AG09309 (cell line): ENCODE results near the gene SNX21.

ENCODE experiments used
- DNase-seq: peaks from one replicate; pipeline ENCODE4 v3.0.0-alpha.2; 2010; ENCODE audit warnings: low read depth
- H3K4me3 ChIP-seq: 2 replicates; pipeline ENCODE4 v1.5.1; 2011; ENCODE audit warnings: mild to moderate bottlenecking, low read depth, low read length, moderate library complexity; ENCODE audit not compliant: control insufficient read depth
- TF ChIP-seq, protein P1 (sequence below): IDR thresholded peaks from 2 replicates; pipeline ENCODE4 v1.5.1; 2011; ENCODE audit warnings: mild to moderate bottlenecking, low read depth, low read length, inconsistent platforms; ENCODE audit not compliant: insufficient read depth, control insufficient read depth; ENCODE audit errors: missing control alignments

The SNX21 gene

DNA sequence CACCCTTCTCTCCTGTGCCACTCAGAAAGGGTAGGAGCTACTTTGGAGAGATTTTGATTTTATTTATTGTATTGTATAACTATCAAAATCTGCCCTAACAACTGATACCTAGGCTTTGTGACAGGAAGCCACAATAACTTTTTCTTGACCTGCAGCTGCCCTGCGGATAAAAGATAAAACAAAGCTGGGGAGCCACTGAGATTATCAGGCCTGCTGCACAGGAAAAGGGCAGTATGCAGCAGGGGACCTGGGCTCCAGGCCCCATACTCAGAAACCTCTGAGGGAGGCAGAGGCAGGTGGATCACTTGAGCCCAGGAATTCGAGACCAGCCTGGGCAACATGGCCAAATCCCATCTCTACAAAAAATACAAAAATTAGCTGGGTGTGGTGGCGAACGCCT lies 980 bp upstream of the SNX21 start:
- DNase-seq: no peak
- TF ChIP-seq, protein P1, sequence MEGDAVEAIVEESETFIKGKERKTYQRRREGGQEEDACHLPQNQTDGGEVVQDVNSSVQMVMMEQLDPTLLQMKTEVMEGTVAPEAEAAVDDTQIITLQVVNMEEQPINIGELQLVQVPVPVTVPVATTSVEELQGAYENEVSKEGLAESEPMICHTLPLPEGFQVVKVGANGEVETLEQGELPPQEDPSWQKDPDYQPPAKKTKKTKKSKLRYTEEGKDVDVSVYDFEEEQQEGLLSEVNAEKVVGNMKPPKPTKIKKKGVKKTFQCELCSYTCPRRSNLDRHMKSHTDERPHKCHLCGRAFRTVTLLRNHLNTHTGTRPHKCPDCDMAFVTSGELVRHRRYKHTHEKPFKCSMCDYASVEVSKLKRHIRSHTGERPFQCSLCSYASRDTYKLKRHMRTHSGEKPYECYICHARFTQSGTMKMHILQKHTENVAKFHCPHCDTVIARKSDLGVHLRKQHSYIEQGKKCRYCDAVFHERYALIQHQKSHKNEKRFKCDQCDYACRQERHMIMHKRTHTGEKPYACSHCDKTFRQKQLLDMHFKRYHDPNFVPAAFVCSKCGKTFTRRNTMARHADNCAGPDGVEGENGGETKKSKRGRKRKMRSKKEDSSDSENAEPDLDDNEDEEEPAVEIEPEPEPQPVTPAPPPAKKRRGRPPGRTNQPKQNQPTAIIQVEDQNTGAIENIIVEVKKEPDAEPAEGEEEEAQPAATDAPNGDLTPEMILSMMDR: no peak
- no peak overlapping the region for H3K4me3 ChIP-seq

GRCh38 chr20:45833883-45834796 lies 541 bp downstream of the SNX21 start:
- TF ChIP-seq, protein P1: no peak
- peak overlapping the region; percentile 73 for H3K4me3 ChIP-seq
- no peak for DNase-seq

GRCh38 chr20:45834797-45835161 lies 1.2 kb downstream of the SNX21 start:
- peak overlapping the region; percentile 73 for H3K4me3 ChIP-seq
- TF ChIP-seq, protein P1: no peak
- DNase-seq: no peak

- DNase-seq: no peak
- peak overlapping the region; percentile 73 for H3K4me3 ChIP-seq
- TF ChIP-seq, protein P1: no peak
These were observed 1.7 kb downstream of the SNX21 start for GRCh38 chr20:45835329-45835765.

DNA sequence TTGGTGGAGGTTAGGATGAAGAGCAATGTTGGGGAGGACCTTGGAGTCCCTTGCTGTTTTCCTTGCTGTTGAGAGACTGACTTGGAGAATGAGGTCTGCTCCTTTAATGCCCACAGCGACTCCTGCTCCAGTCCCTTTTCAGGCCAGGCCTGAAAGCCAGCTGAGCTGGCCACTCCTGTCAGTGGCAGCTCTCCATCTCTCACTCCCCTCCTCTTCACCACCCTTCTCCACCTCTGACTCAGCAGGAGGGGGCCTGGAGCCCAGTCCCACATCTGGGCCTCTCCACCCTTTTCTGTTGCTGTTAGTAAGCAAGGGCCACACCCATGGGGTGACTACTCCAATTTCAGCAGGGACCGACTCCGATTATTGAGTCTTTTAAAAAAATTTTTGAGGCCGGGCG lies 2.2 kb downstream of the SNX21 start:
- H3K4me3 ChIP-seq: peak overlapping the region; percentile 73
- peak; percentile 53 for DNase-seq
- TF ChIP-seq, protein P1: no peak

DNA sequence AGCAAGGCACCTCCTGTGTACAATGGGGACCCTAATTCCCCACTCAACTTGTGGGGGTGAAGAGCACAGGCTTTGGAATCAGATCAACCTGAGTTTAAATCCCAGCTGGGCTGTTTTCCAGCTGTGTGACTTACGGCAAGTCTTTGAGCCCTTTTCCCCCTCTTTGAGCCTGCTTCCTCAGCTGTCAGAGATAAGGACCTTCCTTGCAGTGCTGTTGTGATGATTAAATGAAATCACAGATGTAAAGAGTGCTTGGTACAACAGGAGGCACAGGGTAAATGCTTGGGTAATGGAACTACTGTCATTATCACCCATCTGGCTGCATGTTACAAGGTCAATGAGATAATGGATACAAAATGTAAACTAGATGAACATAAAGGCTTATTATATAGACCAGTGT lies 3.2 kb downstream of the SNX21 start:
- DNase-seq: no peak

More for the DNA sequence above, 3.2 kb downstream of the SNX21 start:
- TF ChIP-seq, protein P1: no peak
- H3K4me3 ChIP-seq: no peak overlapping the region
